H1 (cell line): ENCODE results near the gene TWF2. TPM values are rescaled to one million over a fixed set of nuclear protein-coding genes. Genes with fewer than 3 reads are reported as not detected.

ENCODE experiments used
- BCL11A ChIP-seq, 2 experiments: IDR thresholded peaks; one replicate each; pipeline ENCODE4 v1.6.1; 2011; ENCODE audit warnings: low read depth in 2 of 2, low read length in 2 of 2, mild to moderate bottlenecking in 2 of 2
- JUN ChIP-seq: IDR thresholded peaks from 2 replicates; pipeline ENCODE4 v1.6.1; 2011; ENCODE audit warnings: low read depth, mild to moderate bottlenecking, improper control_type of control experiment, low read length
- polyA plus RNA-seq, 7 experiments: library from polyadenylated mRNA; depleted of rRNA in 3 of 7; stranded (reverse) in 5 of 7; unstranded in 2 of 7; fragments of >200 nt in 5 of 7; fragments of 200-250 nt in 2 of 7; gene quantifications; 1 replicate in 5 of 7; 2 replicates in 1 of 7; 4 replicates in 1 of 7; pipeline versions ENCODE4 v1.2.1 to v1.2.3, GENCODE V29; 2011 to 2013; ENCODE audit warnings: missing spikeins in 2 of 7, mixed read lengths in 2 of 7
- total RNA-seq: library from RNA; stranded (reverse); fragmentation: NEBNext Ultra II Directional; extraction: Animal tissue kit (Norgen Biotek cat#: 25700); gene quantifications from 2 replicates; pipeline ENCODE4 v1.2.1, GENCODE V29; 2021

TWF2 gene
- total and polyA plus RNA-seq, 2 of the 8 experiments (the other 6 are each of a cell fraction or from before 2014, with no cell fraction given): 65.2 to 90.4 TPM

GRCh38 chr3:52228751-52229291 lies 10.1 kb downstream of the TWF2 start (continued):
- TF ChIP-seq JUN: no peak
- no peak for TF ChIP-seq BCL11A (IDR thresholded peaks at IDR 0.05; ENCODE audit: low read depth in 2 of 2, low read length in 2 of 2)
